Activated B cell treated with CpG ODN at 0.5 μM for 24 hours (primary cell): ENCODE results near the gene RIPPLY2. TPM values are rescaled to one million over a fixed set of nuclear protein-coding genes. Genes with fewer than 3 reads are reported as not detected.

ENCODE experiments used
- ATAC-seq: fragments of 200-7000 bp; cut with Tn5 transposase; one replicate; pipeline ENCODE4 v1.10.0; 2021; ENCODE audit warnings: low read depth, mild to moderate bottlenecking, moderate library complexity
- CTCF ChIA-PET: fragments of 350-600 bp; sonication (Branson Sonifier 250); formaldehyde crosslinking; loops from one replicate; lab custom pipeline; 2021; ENCODE audit warnings: antibody characterized with exemption; lab: Charles Lee
- POLR2A ChIA-PET: fragments of 350-600 bp; sonication (Branson Sonifier 250); formaldehyde crosslinking; loops from one replicate; lab custom pipeline; 2021; ENCODE audit warnings: antibody characterized with exemption; lab: Charles Lee
- DNase-seq: peaks from one replicate; pipeline ENCODE4 v3.0.0; 2022
- H3K27ac Mint-ChIP-seq: one replicate; pipeline ENCODE4 v1.8.0; 2020; ENCODE audit warnings: mixed read lengths
- H3K27me3 Mint-ChIP-seq: one replicate; pipeline ENCODE4 v1.8.0; 2021; ENCODE audit warnings: mixed read lengths
- H3K36me3 Mint-ChIP-seq: one replicate; pipeline ENCODE4 v1.8.0; 2021; ENCODE audit warnings: low read depth, mixed read lengths
- H3K4me1 Mint-ChIP-seq: one replicate; pipeline ENCODE4 v1.8.0; 2021; ENCODE audit warnings: mixed read lengths
- H3K4me3 Mint-ChIP-seq: one replicate; pipeline ENCODE4 v1.8.0; 2020; ENCODE audit warnings: mild to moderate bottlenecking, mixed read lengths
- H3K9me3 Mint-ChIP-seq: one replicate; pipeline ENCODE4 v1.8.0; 2020; ENCODE audit warnings: mixed read lengths
- intact Hi-C: fragments of 100-400 bp; cut with micrococcal nuclease; formaldehyde crosslinking; loops from one replicate; pipeline ENCODE4 v1.15.1; 2024
- total RNA-seq: library from RNA; stranded (reverse); gene quantifications from 2 replicates; pipeline ENCODE4 v1.2.3, GENCODE V29; 2022
- TF ChIP-seq, protein P1 (sequence below): fragments of 200-600 bp; IDR thresholded peaks from one replicate; pipeline ENCODE4 v1.8.0; 2022; ENCODE audit warnings: antibody characterized with exemption, mild to moderate bottlenecking

The RIPPLY2 gene
- total RNA-seq, 1 donor from 2014 or later: not detected

DNA sequence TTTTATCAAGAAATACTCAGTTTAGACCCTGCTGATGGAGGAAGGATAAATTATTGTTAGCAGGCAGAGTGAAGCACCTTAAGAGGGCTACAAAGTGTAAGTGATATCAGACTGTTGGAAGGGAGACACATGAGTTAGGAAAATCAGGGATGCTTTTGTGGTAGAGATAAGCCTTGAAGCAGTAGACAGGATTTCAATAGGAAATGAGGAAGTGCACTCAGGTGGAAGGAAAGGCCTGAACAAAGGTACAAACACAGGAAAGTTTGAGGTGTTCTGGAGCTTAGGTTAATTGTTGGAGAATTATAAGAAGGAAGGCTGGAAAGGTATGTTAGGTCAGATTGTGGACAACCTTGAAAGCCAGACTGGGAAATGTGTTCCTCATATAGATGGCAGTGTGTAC lies 13.9 kb downstream of the RIPPLY2 start:
- H3K36me3 Mint-ChIP-seq: peaks cover 74% of the 10 kb centered on the region
- H3K4me3 Mint-ChIP-seq: no peak overlapping the region
- POLR2A ChIA-PET: no interaction called here
- no peak for ATAC-seq
- no peaks in the 10 kb centered on the region for H3K27me3 Mint-ChIP-seq
- H3K27ac Mint-ChIP-seq: no peak overlapping the region
- intact Hi-C loops: no loop called here
- CTCF ChIA-PET: no interaction called here
- DNase-seq: no peak
- peaks cover 27% of the 10 kb centered on the region for H3K4me1 Mint-ChIP-seq
- peaks cover 11% of the 10 kb centered on the region for H3K9me3 Mint-ChIP-seq
- TF ChIP-seq, protein P1, sequence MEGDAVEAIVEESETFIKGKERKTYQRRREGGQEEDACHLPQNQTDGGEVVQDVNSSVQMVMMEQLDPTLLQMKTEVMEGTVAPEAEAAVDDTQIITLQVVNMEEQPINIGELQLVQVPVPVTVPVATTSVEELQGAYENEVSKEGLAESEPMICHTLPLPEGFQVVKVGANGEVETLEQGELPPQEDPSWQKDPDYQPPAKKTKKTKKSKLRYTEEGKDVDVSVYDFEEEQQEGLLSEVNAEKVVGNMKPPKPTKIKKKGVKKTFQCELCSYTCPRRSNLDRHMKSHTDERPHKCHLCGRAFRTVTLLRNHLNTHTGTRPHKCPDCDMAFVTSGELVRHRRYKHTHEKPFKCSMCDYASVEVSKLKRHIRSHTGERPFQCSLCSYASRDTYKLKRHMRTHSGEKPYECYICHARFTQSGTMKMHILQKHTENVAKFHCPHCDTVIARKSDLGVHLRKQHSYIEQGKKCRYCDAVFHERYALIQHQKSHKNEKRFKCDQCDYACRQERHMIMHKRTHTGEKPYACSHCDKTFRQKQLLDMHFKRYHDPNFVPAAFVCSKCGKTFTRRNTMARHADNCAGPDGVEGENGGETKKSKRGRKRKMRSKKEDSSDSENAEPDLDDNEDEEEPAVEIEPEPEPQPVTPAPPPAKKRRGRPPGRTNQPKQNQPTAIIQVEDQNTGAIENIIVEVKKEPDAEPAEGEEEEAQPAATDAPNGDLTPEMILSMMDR: no peak

DNA sequence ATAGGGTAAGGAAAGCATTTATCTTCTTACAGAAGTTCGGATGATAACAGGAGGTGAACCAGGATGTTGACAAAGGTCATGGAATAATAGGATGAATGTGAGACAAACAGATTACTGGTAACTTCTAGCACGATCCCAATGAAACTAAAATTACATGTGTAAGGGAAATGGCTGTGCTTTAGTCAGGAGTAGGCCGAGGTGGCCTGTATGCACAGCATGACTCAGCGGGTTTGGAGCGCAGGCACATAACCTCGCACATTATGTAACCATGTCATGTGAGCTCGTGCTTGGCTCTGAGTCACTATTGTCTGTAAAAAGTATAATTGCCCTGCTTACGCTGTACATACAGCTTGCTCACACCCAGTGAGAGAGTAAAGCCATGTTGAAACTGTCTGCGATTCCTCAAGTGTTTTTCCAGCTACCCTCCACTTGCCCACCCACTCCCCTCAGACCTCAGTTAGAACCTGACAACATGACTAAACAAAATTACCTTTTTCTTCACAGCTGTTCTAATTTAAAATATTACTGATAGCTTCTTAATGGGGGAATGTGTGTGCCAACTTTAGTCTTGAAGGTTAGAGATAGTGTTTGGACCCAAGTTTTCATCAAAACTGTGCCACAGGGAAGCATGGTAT lies 14.5 kb downstream of the RIPPLY2 start:
- Mint-ChIP-seq H3K27me3 (no peaks in the 10 kb centered on the region), H3K4me1 (peaks cover 26% of the 10 kb centered on the region), H3K9me3 (peaks cover 11% of the 10 kb centered on the region), H3K4me3 (no peak overlapping the region), H3K36me3 (peaks cover 71% of the 10 kb centered on the region), H3K27ac (no peak overlapping the region)
- POLR2A ChIA-PET: no interaction called here
- intact Hi-C loops: no loop called here
- no peak for DNase-seq
- CTCF ChIA-PET: no interaction called here
- TF ChIP-seq, protein P1: no peak
- ATAC-seq: no peak

DNA sequence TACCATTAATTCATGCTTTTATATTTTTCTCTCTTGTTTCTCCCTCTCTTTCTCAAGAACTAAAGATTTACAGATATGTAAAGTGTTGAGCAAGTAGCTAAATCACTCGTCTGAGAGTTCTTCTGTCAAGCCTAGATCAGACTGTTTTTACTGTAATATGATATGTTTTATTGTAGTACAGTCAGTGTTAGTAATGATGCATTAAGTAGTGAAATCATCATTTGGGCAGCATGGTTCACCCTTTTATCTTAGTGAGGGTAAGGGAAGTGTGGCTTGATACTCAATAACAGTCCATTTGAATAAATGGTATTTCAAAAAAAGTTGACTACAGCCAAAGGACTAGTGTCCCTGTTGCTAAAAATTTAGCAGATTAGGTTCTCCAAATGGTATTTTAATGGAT lies 15.5 kb downstream of the RIPPLY2 start:
- POLR2A ChIA-PET: no interaction called here

DNA sequence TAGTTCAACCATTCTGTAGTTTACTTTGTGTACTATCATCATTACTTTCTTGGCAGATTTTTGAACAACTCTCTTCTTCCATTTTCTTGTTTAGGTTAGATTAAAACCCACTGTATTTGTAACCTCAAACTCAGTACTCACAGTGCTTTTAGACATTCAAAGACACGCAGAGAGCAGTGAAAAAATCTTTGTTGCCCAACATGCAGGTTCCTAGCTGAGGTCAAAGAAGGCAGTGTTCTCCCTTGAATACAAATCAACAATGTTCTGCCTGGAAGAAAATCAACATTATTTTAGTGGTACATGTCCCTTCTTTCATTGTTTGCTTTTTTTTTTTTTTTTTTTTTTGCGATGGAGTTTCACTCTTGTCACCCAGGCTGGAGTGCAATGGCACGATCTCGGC lies 17.5 kb downstream of the RIPPLY2 start:
- no peak for DNase-seq
- TF ChIP-seq, protein P1: no peak
- Mint-ChIP-seq H3K9me3 (peaks cover 14% of the 10 kb centered on the region), H3K4me3 (no peak overlapping the region), H3K4me1 (peaks cover 24% of the 10 kb centered on the region), H3K36me3 (peaks cover 61% of the 10 kb centered on the region), H3K27me3 (no peaks in the 10 kb centered on the region), H3K27ac (no peak overlapping the region)
- intact Hi-C loops: no loop called here
- CTCF ChIA-PET: no interaction called here
- ATAC-seq: no peak
- POLR2A ChIA-PET: no interaction called here

More for the DNA sequence above, 15.5 kb downstream of the RIPPLY2 start:
- Mint-ChIP-seq H3K27ac (no peak overlapping the region), H3K4me3 (no peak overlapping the region), H3K9me3 (peaks cover 11% of the 10 kb centered on the region), H3K27me3 (no peaks in the 10 kb centered on the region), H3K36me3 (peaks cover 72% of the 10 kb centered on the region), H3K4me1 (peaks cover 28% of the 10 kb centered on the region)
- no peak for ATAC-seq
- CTCF ChIA-PET: no interaction called here
- TF ChIP-seq, protein P1: no peak
- DNase-seq: no peak
- intact Hi-C loops: no loop called here

DNA sequence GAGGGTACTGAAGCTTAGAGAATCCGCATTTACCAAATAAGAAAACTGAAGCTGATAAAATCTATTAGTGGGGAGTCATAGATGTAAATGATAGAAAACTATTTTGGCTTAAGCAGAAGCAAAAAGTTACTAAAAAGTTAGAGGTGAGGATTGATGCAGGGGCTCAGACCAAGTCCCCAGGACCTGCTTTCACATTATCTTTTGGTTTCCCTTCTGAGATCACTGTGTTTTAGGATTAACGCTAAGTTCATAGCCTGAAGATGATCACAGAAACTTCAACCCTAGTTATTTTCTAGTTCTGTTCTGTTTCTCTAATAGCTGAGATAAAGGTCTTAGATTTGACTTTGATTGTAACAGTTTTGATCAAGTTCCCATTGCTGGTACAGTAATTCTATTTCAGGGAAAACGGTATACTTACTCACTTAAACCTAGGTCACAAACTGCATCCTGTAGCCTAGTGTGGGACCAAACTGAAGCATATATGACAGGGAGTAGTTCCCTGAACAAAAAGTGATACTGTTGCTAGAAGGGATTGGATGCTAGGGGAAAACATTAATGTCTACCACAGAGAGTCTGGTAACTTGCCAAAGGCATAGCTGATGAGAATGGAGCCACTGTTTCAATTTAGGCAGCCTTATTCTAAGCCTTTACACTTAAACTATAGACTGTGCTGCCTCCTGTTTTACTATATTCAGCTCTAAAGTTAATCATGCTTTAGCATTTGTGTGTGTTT lies 19.4 kb downstream of the RIPPLY2 start:
- Mint-ChIP-seq H3K36me3 (peaks cover 52% of the 10 kb centered on the region), H3K27ac (no peak overlapping the region), H3K27me3 (no peaks in the 10 kb centered on the region), H3K4me3 (no peak overlapping the region), H3K9me3 (peaks cover 8% of the 10 kb centered on the region), H3K4me1 (peaks cover 32% of the 10 kb centered on the region)
- TF ChIP-seq, protein P1: no peak
- ATAC-seq (no peak), DNase-seq (no peak)
- ChIA-PET POLR2A (no interaction called here), CTCF (no interaction called here)
- intact Hi-C loops: no loop called here
